K562 (cell line): ENCODE data around the gene OVOL3. TPM values are rescaled to one million over a fixed set of nuclear protein-coding genes. Genes with fewer than 3 reads are reported as not detected.

Experiments used
- ATF7 ChIP-seq: fragments of 450-650 bp; IDR thresholded peaks from 2 replicates; pipeline ENCODE4 v1.7.1; 2014; ENCODE audit warnings: mild to moderate bottlenecking, moderate library complexity
- BRCA1 ChIP-seq, 2 experiments: fragments of 450-650 bp in 1 of 2; sonication (generic) in 1 of 2; formaldehyde crosslinking in 1 of 2; IDR thresholded peaks; 2 replicates each; pipeline versions ENCODE4 v1.5.0 to v1.6.1; 2017 to 2020; ENCODE audit warnings: mild to moderate bottlenecking in 1 of 2, missing genetic modification reagents in 1 of 2
- CBFA2T2 ChIP-seq: fragments of 450-650 bp; conservative IDR thresholded peaks from 2 replicates; pipeline ENCODE4 v1.6.1; 2017; ENCODE audit warnings: mild to moderate bottlenecking
- DMBX1 ChIP-seq: fragments of 250-450 bp; sonication (Bioruptor Pico); IDR thresholded peaks from 2 replicates; pipeline ENCODE4 v1.8.0; 2022; ENCODE audit warnings: inconsistent platforms, mild to moderate bottlenecking, moderate library complexity, borderline replicate concordance
- ELF4 ChIP-seq: fragments of 450-650 bp; formaldehyde crosslinking; IDR thresholded peaks from 2 replicates; pipeline ENCODE4 v1.4.0; 2022; ENCODE audit warnings: missing genetic modification characterization
- FOS ChIP-seq: IDR thresholded peaks from 3 replicates; pipeline ENCODE4 v1.6.1; 2011; ENCODE audit not compliant: insufficient read length; ENCODE audit errors: extremely low read depth
- GTF2F1 ChIP-seq: IDR thresholded peaks from 2 replicates; pipeline ENCODE4 v1.6.1; 2011; ENCODE audit warnings: low read depth, low read length, improper control_type of control experiment
- HNRNPLL ChIP-seq: fragments of 200-400 bp; formaldehyde crosslinking; IDR thresholded peaks from 2 replicates; pipeline ENCODE4 v1.6.1; 2017; ENCODE audit warnings: low read length, low read depth, mild to moderate bottlenecking; ENCODE audit not compliant: poor library complexity, severe bottlenecking
- LEF1 ChIP-seq: fragments of 450-650 bp; IDR thresholded peaks from 2 replicates; pipeline ENCODE4 v1.6.1; 2016; ENCODE audit warnings: mild to moderate bottlenecking
- MAFF ChIP-seq: IDR thresholded peaks from 2 replicates; pipeline ENCODE4 v1.6.1; 2012; ENCODE audit warnings: low read length, improper control_type of control experiment
- MAFG ChIP-seq: fragments of 450-650 bp; conservative IDR thresholded peaks from 2 replicates; pipeline ENCODE4 v1.6.1; 2016; ENCODE audit warnings: missing genetic modification characterization, missing compliant biosample characterization
- NR1H2 ChIP-seq: sonication (generic); formaldehyde crosslinking; IDR thresholded peaks from 2 replicates; pipeline ENCODE4 v1.4.0; 2020; ENCODE audit warnings: mild to moderate bottlenecking, missing genetic modification reagents
- PHF8 ChIP-seq: fragments of 200-600 bp; sonication (generic); IDR thresholded peaks from 2 replicates; pipeline ENCODE4 v1.6.1; 2012; ENCODE audit warnings: mixed run types, mild to moderate bottlenecking, inconsistent platforms, low read length, moderate library complexity, borderline replicate concordance
- POLR2G ChIP-seq: fragments of 200-400 bp; formaldehyde crosslinking; IDR thresholded peaks from 2 replicates; pipeline ENCODE4 v1.6.1; 2017; ENCODE audit warnings: low read depth, mild to moderate bottlenecking, antibody characterized with exemption, low read length, moderate library complexity
- POLR3A ChIP-seq: IDR thresholded peaks from 2 replicates; pipeline ENCODE4 v1.6.1; 2011; ENCODE audit warnings: borderline replicate concordance, mild to moderate bottlenecking, moderate library complexity; ENCODE audit not compliant: insufficient read length, insufficient read depth; ENCODE audit errors: extremely low read depth
- RBM15 ChIP-seq: fragments of 200-400 bp; formaldehyde crosslinking; IDR thresholded peaks from 2 replicates; pipeline ENCODE4 v1.6.1; 2018; ENCODE audit warnings: mild to moderate bottlenecking, low read length, moderate library complexity; ENCODE audit not compliant: insufficient read depth
- SMC3 ChIP-seq: conservative IDR thresholded peaks from 2 replicates; pipeline ENCODE4 v1.6.1; 2011; ENCODE audit warnings: low read depth, low read length, improper control_type of control experiment; ENCODE audit not compliant: insufficient read depth
- ZNF239 ChIP-seq: fragments of 250-450 bp; sonication (Bioruptor Pico); IDR thresholded peaks from 2 replicates; pipeline ENCODE4 v1.4.0; 2020; ENCODE audit warnings: mild to moderate bottlenecking
- ZNF75A ChIP-seq: fragments of 450-650 bp; formaldehyde crosslinking; IDR thresholded peaks from 2 replicates; pipeline ENCODE4 v1.4.0; 2020; ENCODE audit warnings: mild to moderate bottlenecking
- polyA plus RNA-seq, 8 experiments: library from polyadenylated mRNA; depleted of rRNA in 4 of 8; stranded (reverse) in 5 of 8; unstranded in 3 of 8; fragments of >200 nt; fragmentation: Nextera tagmentation in 2 of 8; fragmentation: Illumina TruSeq in 1 of 8; extraction: Ambion mirVana in 2 of 8; extraction: Trizol in 1 of 8; gene quantifications; 2 replicates each; pipeline versions ENCODE4 v1.2.1 to v1.2.3, GENCODE V29; 2011 to 2014; ENCODE audit warnings: inconsistent platforms in 1 of 8, missing spikeins in 1 of 8
- total RNA-seq, 7 experiments: library from RNA; depleted of rRNA in 6 of 7; stranded (reverse); fragments of >200 nt in 6 of 7; fragmentation: Illumina TruSeq in 2 of 7; extraction: Trizol in 2 of 7; gene quantifications; 2 replicates each; pipeline versions ENCODE4 v1.2.1 to v1.2.3, GENCODE V29; 2011 to 2021; ENCODE audit warnings: low replicate concordance in 1 of 7
- TF ChIP-seq, protein P1 (sequence below): sonication (generic); formaldehyde crosslinking; IDR thresholded peaks from 2 replicates; pipeline ENCODE4 v1.9.0; 2022; ENCODE audit warnings: mild to moderate bottlenecking, missing genetic modification reagents
- TF ChIP-seq, protein P2 (sequence below): IDR thresholded peaks from 2 replicates; pipeline ENCODE4 v1.6.1; 2012; ENCODE audit warnings: low read depth, low read length, improper control_type of control experiment, borderline replicate concordance
- TF ChIP-seq, protein P3 (sequence below): fragments of 450-650 bp; IDR thresholded peaks from 2 replicates; pipeline ENCODE4 v1.6.1; 2016; ENCODE audit warnings: borderline replicate concordance

OVOL3 gene
- total and polyA plus RNA-seq, 9 of the 15 experiments (the other 6 are each of a cell fraction or from before 2014, with no cell fraction given) = not detected

DNA sequence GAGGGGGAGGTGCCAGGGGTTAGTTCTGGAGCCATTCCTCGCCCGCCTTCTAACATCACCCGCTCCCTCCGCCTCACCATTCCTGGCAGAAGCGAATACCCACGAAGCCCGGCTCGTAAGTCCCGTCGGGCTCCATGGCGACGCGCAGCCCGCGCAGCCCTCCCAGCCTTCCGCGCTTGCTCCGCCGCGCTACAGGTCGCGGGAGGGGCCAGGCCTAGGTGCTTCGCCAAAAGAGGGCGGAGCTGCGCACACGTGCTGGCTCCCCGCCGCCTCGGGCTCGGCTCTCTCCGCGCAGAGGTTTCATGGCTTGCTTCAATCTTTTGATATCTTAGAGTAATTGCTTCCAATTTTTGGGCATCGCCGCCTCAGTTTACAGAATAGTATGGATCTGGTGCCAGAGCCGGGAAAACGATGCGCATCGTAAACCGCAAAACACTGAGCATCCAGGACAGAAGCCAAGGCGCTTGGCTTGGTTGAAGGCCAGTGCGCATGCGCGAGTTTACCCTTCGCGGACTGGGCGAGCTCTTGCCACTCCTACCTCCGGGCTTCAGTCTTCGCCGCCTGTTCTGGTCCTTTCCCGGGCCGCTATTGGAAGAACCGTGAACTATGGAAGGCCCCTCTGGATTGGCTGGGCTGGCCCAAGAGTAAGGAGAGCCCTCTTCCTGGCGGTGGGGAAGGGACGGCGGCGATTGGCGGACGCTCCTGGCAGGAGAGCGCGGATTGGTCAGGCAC, 3.9 kb downstream of the OVOL3 start, which contains the start of gene POLR2I (continued):
- TF ChIP-seq RBM15 = no peak
- TF ChIP-seq, protein P1, sequence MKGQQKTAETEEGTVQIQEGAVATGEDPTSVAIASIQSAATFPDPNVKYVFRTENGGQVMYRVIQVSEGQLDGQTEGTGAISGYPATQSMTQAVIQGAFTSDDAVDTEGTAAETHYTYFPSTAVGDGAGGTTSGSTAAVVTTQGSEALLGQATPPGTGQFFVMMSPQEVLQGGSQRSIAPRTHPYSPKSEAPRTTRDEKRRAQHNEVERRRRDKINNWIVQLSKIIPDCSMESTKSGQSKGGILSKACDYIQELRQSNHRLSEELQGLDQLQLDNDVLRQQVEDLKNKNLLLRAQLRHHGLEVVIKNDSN (CRISPR knock-in tag) = peak; percentile 90
- no peak for TF ChIP-seq SMC3
- TF ChIP-seq DMBX1 (CRISPR knock-in tag) = peak; percentile 60; the same call in 1 of the 2 replicates
- no peak; the same call in 1 of the 2 replicates for TF ChIP-seq ZNF75A (CRISPR knock-in tag)
- TF ChIP-seq POLR3A = no peak
- no peak for TF ChIP-seq MAFF
- no peak for TF ChIP-seq CBFA2T2
- TF ChIP-seq ATF7 = 0 out of 2 replicates have a peak, but pooled peaks have one; percentile 62
- TF ChIP-seq BRCA1 (IDR thresholded peaks at IDR 0.05) = no peak
- no peak for TF ChIP-seq BRCA1 (CRISPR knock-in tag; IDR thresholded peaks at IDR 0.05)
- 0 out of 2 replicates have a peak, but pooled peaks have one; percentile 45 for TF ChIP-seq ZNF239 (CRISPR knock-in tag)
- TF ChIP-seq FOS = peak; percentile 87
- TF ChIP-seq LEF1 = 0 out of 2 replicates have a peak, but pooled peaks have one; percentile 25
- TF ChIP-seq, protein P2, sequence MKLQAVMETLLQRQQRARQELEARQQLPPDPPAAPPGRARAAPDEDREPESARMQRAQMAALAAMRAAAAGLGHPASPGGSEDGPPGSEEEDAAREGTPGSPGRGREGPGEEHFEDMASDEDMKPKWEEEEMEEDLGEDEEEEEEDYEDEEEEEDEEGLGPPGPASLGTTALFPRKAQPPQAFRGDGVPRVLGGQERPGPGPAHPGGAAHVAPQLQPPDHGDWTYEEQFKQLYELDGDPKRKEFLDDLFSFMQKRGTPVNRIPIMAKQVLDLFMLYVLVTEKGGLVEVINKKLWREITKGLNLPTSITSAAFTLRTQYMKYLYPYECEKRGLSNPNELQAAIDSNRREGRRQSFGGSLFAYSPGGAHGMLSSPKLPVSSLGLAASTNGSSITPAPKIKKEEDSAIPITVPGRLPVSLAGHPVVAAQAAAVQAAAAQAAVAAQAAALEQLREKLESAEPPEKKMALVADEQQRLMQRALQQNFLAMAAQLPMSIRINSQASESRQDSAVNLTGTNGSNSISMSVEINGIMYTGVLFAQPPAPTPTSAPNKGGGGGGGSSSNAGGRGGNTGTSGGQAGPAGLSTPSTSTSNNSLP = 0 out of 2 replicates have a peak, but pooled peaks have one; percentile 10
- TF ChIP-seq, protein P3, sequence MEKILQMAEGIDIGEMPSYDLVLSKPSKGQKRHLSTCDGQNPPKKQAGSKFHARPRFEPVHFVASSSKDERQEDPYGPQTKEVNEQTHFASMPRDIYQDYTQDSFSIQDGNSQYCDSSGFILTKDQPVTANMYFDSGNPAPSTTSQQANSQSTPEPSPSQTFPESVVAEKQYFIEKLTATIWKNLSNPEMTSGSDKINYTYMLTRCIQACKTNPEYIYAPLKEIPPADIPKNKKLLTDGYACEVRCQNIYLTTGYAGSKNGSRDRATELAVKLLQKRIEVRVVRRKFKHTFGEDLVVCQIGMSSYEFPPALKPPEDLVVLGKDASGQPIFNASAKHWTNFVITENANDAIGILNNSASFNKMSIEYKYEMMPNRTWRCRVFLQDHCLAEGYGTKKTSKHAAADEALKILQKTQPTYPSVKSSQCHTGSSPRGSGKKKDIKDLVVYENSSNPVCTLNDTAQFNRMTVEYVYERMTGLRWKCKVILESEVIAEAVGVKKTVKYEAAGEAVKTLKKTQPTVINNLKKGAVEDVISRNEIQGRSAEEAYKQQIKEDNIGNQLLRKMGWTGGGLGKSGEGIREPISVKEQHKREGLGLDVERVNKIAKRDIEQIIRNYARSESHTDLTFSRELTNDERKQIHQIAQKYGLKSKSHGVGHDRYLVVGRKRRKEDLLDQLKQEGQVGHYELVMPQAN = peak; percentile 91
- peak; percentile 80 for TF ChIP-seq POLR2G
- TF ChIP-seq HNRNPLL = peak; percentile 78
- no peak for TF ChIP-seq NR1H2 (CRISPR knock-in tag)
- no peak for TF ChIP-seq ELF4 (CRISPR knock-in tag)
- TF ChIP-seq MAFG (tag) = no peak
- TF ChIP-seq GTF2F1 = no peak
- TF ChIP-seq PHF8 = peak; percentile 67; the same call in 1 of the 2 replicates
